ENCODE data around the gene PCSK6. TPM values are rescaled to one million over a fixed set of nuclear protein-coding genes. Genes with fewer than 3 reads are reported as not detected.

The PCSK6 gene
- total RNA-seq, 1 donor: 0.72 TPM

DNA sequence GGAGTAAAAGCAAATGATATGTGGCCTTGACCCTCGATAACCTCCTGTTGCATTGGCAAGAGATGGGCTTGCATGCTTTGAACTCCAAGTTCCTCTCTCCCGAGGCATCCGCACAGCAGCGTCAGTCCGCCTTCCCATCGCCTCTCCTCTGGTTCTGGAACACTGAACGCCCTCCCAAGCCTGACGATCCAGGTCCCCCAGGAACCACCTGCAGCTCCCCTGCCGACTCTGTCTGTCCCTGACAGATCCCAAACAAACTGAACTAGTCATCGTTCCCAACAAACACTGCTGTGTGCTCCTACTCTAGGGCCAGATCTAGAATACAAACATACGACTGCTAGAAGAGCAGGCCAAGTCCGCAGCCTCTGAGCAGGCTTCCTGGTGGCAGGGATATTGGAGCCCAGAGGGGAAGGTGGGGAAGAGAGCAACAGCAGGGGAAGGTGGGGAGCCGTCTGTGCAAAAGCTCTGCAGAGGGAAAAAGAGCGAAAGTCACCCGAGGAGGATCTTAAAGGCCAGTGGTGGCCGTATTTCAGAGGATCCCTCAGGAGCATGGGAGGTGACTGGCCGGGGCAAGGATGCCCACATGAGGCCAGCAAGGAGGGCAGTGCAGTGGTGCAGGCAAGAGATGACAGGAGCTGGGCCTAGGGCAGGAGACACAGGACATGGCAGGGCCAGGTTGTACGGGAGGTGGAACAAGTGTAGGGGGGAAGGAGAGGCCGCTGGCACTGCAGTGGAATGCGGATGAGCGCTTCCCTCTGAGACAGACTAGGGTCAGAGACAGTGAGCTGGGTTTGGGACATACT lies 50.8 kb downstream of the PCSK6 start:
- Histone ChIP-seq H3K27ac (ENCODE audit: low read depth, low read length) (no peak overlapping the region), H3K4me2 (ENCODE audit: insufficient read depth, low read length) (peak overlapping the region; percentile 65), H3K4me1 (ENCODE audit: insufficient read depth, low read length) (peaks cover 13% of the 10 kb centered on the region), H3K79me2 (ENCODE audit: insufficient read depth, low read length) (no peaks in the 10 kb centered on the region), H3K9me3 (ENCODE audit: low read depth, low read length) (no peaks in the 10 kb centered on the region), H2AFZ (ENCODE audit: low read length) (no peak overlapping the region), H4K20me1 (ENCODE audit: insufficient read depth, low read length) (no peaks in the 10 kb centered on the region), H3K36me3 (ENCODE audit: insufficient read depth, low read length) (no peaks in the 10 kb centered on the region), H3K4me3 (ENCODE audit: insufficient read depth, low read length) (no peak overlapping the region), H3K27me3 (ENCODE audit: insufficient read depth, low read length) (no peaks in the 10 kb centered on the region)
- DNase-seq (ENCODE audit: insufficient read length, low spot score, missing footprints): peak; percentile 64
- TF ChIP-seq, protein P1, sequence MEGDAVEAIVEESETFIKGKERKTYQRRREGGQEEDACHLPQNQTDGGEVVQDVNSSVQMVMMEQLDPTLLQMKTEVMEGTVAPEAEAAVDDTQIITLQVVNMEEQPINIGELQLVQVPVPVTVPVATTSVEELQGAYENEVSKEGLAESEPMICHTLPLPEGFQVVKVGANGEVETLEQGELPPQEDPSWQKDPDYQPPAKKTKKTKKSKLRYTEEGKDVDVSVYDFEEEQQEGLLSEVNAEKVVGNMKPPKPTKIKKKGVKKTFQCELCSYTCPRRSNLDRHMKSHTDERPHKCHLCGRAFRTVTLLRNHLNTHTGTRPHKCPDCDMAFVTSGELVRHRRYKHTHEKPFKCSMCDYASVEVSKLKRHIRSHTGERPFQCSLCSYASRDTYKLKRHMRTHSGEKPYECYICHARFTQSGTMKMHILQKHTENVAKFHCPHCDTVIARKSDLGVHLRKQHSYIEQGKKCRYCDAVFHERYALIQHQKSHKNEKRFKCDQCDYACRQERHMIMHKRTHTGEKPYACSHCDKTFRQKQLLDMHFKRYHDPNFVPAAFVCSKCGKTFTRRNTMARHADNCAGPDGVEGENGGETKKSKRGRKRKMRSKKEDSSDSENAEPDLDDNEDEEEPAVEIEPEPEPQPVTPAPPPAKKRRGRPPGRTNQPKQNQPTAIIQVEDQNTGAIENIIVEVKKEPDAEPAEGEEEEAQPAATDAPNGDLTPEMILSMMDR (IDR thresholded peaks at IDR 0.05; ENCODE audit: extremely low read depth, low read depth, low read length): no peak

DNA sequence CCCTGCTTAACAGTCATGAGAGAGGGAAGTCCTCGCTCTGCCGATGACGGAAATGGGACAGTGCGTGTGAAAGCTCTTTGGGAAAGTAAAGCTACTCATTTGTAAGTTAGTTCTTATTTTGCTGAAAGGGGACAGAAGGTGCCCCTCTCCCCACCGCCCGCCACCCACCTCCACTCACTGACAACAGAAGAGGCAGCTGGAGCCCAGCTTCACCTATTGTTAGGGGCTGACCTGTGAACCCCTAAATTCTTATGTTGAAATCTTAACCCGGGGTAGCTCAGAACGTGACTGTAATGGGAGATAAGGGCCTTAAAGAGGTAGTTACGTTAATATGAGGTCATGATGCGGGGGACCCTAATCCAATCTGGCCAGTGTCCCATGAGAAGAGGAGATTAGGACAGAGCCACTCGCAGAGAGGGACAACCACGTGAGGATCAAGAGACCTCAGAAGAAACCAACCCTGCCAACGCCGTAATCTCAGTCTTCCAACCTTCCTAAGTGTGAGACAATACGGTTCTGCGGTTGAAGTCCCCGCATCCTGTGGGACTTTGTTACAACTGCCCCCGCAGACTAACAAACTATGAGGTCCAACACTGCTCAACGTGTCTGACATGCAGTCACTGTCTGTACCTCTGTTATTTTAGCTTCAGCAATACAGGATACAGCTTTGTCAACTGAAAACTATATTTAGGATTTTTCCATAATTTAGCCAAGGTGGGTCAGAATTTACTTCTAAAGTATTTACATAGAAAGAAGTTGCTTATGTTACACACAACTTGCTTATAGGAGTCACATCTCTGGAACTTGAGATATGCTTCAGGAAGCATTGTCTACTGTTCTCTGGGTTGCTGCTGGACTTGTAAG lies 51.7 kb downstream of the PCSK6 start:
- no peaks in the 10 kb centered on the region for H3K79me2 ChIP-seq (ENCODE audit: insufficient read depth, low read length)
- no peaks in the 10 kb centered on the region for H3K36me3 ChIP-seq (ENCODE audit: insufficient read depth, low read length)
- H3K4me2 ChIP-seq (ENCODE audit: insufficient read depth, low read length): no peak overlapping the region
- H2AFZ ChIP-seq (ENCODE audit: low read length): no peak overlapping the region
- H3K9me3 ChIP-seq (ENCODE audit: low read depth, low read length): no peaks in the 10 kb centered on the region
- DNase-seq (ENCODE audit: insufficient read length, low spot score, missing footprints): peak; percentile 71
- no peaks in the 10 kb centered on the region for H4K20me1 ChIP-seq (ENCODE audit: insufficient read depth, low read length)
- H3K27ac ChIP-seq (ENCODE audit: low read depth, low read length): no peak overlapping the region
- peaks cover 13% of the 10 kb centered on the region for H3K4me1 ChIP-seq (ENCODE audit: insufficient read depth, low read length)
- TF ChIP-seq, protein P1 (IDR thresholded peaks at IDR 0.05; ENCODE audit: extremely low read depth, low read depth, low read length): no peak
- no peak overlapping the region for H3K4me3 ChIP-seq (ENCODE audit: insufficient read depth, low read length)
- no peaks in the 10 kb centered on the region for H3K27me3 ChIP-seq (ENCODE audit: insufficient read depth, low read length)

DNA sequence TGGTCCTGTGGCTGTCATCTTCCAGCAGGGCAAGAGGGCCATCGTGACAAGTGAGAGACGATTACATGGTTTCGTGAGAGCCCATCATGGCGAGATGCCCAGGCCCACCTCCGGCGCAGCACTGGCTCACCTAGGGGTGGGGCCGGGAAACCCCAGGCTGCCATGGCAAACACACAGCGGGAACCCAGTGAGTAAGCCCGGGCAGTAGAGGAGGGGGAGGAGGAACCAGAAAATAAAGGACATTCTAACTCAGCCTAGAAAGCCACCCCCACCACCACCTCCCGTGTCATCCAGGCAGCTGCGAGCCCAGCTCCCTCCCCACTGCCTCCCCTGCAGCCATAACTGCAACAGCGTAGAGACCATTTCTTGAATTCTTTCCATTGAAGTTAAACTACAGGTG lies 52.3 kb downstream of the PCSK6 start:
- H3K4me2 ChIP-seq (ENCODE audit: insufficient read depth, low read length): no peak overlapping the region
- DNase-seq (ENCODE audit: insufficient read length, low spot score, missing footprints): no peak
- no peak overlapping the region for H3K4me3 ChIP-seq (ENCODE audit: insufficient read depth, low read length)
- no peaks in the 10 kb centered on the region for H3K36me3 ChIP-seq (ENCODE audit: insufficient read depth, low read length)
- H2AFZ ChIP-seq (ENCODE audit: low read length): no peak overlapping the region
- TF ChIP-seq, protein P1 (IDR thresholded peaks at IDR 0.05; ENCODE audit: extremely low read depth, low read depth, low read length): no peak
- H3K79me2 ChIP-seq (ENCODE audit: insufficient read depth, low read length): no peaks in the 10 kb centered on the region
- no peaks in the 10 kb centered on the region for H3K9me3 ChIP-seq (ENCODE audit: low read depth, low read length)
- no peaks in the 10 kb centered on the region for H4K20me1 ChIP-seq (ENCODE audit: insufficient read depth, low read length)
- no peaks in the 10 kb centered on the region for H3K27me3 ChIP-seq (ENCODE audit: insufficient read depth, low read length)
- no peak overlapping the region for H3K27ac ChIP-seq (ENCODE audit: low read depth, low read length)
- H3K4me1 ChIP-seq (ENCODE audit: insufficient read depth, low read length): peaks cover 13% of the 10 kb centered on the region

DNA sequence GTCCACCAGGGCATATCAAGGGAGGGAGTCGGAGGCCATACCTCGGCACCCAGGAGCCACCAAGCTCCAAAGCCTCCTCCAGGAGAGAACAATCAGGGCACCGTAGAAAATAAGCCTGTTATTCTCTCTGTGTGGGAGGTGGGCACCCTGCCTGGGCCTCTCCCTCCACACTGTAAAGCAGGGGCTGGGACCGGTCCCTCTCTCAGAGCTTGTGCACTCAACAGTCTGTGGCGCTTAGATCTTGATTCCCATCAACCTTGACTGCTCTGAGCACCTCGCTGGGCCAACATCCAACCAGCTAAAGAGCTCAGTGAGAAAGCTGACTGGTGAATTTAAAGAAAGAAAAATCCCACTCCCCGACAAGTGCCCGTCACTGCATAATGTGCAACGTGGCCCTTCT lies 53.0 kb downstream of the PCSK6 start:
- H3K36me3 ChIP-seq (ENCODE audit: insufficient read depth, low read length): no peaks in the 10 kb centered on the region
- H3K79me2 ChIP-seq (ENCODE audit: insufficient read depth, low read length): no peaks in the 10 kb centered on the region
- no peak overlapping the region for H3K27ac ChIP-seq (ENCODE audit: low read depth, low read length)
- no peaks in the 10 kb centered on the region for H3K27me3 ChIP-seq (ENCODE audit: insufficient read depth, low read length)
- H2AFZ ChIP-seq (ENCODE audit: low read length): no peak overlapping the region
- H4K20me1 ChIP-seq (ENCODE audit: insufficient read depth, low read length): no peaks in the 10 kb centered on the region
- TF ChIP-seq, protein P1 (IDR thresholded peaks at IDR 0.05; ENCODE audit: extremely low read depth, low read depth, low read length): no peak
- no peaks in the 10 kb centered on the region for H3K9me3 ChIP-seq (ENCODE audit: low read depth, low read length)
- no peak for DNase-seq (ENCODE audit: insufficient read length, low spot score, missing footprints)
- H3K4me1 ChIP-seq (ENCODE audit: insufficient read depth, low read length): peaks cover 13% of the 10 kb centered on the region
- H3K4me2 ChIP-seq (ENCODE audit: insufficient read depth, low read length): no peak overlapping the region
- H3K4me3 ChIP-seq (ENCODE audit: insufficient read depth, low read length): no peak overlapping the region

Data from osteoblast (primary cell).